Raji (cell line): ENCODE measurements around the gene NFATC2.

Experiments used
- POLR2A ChIP-seq: IDR thresholded peaks from 2 replicates; pipeline ENCODE4 v1.6.1; 2011; ENCODE audit warnings: low read depth, low read length, control low read depth; ENCODE audit not compliant: insufficient read depth

Gene NFATC2

DNA sequence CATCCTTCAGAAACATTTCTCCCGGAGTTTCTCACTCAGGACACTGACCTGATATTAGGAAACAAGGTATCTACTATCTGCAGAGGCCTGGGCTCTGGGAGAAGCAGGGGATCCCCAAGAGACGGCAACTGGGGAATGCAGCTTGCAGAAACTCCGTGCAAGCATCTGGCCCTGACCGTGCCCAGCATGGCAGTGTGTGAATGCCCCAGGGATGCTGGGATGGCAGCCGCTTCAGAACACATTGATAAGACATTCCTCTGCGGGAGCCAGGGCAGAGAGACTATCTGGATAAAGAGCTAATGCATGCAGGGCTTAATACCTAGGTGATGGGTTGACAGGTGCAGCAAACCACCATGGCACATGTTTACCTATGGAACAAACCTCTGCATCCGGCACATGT lies 55.4 kb downstream of the NFATC2 start:
- TF ChIP-seq POLR2A = no peak

DNA sequence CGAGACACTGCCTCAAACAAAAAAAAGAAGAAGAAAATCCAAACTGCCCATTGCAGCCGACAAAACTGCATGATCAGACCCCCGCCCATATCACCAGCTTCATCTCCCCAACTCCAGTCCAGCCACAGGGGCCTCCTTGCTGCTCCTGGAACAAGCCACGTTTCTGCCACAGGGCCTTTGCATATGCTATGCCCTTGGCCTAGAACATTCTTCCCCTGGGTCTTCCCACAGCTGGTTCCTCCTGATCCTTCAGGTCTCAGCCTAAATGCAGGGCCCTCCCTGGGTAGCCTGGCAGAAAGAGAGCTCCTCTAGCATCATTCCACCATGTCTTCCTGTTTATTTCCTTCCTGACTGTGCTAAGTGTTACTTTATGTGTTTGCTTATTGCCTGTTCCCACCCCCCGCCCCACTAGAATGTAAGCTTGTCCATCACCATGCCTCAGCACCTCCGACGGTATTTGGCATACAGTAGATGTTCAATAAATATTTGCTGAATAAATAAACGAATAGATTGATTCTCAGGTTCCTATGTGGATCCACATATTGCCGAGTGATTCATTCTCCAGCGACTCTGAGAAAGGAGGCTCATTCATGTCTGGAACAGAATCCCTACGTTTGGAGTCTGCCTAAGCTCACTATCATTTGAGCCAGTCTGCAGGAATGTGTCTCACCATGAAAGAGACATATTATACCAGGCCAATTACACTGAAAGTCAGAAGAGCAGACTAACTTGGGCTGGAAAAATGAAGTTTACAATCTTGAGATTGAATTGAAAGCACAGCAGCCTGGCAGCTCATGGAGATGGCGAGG lies 56.1 kb downstream of the NFATC2 start:
- TF ChIP-seq POLR2A = no peak

DNA sequence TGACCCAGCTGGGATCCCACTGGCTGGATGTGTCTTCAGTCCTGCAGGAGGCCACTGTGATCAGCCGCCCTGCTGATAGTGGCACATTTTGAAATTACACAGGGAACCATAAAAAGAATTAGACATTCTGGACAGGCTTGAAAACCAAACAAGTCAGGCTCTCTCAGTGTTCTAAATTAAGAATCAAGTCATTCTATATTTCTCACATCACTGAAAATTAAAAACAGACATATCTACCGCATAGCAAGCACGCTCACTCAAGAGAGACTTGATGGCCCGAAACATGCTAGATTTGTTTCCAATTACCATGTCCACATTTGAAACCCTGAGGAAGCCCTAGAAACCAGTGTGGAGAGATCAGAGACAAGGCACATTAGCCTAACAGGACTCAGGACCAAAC lies 57.7 kb downstream of the NFATC2 start:
- TF ChIP-seq POLR2A = no peak

DNA sequence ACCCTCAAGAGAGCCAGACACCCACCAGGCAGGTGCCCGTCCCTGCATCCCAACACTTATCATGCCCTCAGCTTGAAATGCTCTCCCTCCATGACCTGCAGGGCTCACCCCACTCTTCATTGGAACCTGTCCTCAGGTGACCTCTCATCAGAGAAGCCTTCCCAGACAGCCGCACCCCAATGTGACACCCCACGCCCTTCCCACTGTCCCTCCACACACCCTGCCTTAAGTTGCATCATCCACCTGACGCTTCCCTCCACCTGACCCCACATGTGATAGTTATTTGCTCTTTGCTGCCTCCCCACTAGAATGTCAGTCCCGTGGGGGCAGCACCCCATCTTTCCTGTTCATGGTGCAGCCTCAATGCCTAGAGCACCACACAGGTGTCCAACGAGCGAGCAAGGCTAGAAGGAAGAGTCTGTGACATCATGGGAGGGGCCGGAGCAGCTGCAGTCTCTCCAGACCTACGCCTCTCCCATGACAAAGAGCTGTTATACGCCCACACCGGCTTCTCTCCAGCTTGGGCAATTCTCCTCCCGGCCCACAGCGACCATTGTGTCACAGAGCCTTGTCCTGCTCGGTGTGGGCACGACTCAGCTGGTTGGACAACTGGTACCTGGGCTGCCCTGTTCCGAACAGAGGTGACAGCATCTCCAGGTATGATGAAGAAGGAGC lies 58.2 kb downstream of the NFATC2 start:
- no peak for TF ChIP-seq POLR2A

DNA sequence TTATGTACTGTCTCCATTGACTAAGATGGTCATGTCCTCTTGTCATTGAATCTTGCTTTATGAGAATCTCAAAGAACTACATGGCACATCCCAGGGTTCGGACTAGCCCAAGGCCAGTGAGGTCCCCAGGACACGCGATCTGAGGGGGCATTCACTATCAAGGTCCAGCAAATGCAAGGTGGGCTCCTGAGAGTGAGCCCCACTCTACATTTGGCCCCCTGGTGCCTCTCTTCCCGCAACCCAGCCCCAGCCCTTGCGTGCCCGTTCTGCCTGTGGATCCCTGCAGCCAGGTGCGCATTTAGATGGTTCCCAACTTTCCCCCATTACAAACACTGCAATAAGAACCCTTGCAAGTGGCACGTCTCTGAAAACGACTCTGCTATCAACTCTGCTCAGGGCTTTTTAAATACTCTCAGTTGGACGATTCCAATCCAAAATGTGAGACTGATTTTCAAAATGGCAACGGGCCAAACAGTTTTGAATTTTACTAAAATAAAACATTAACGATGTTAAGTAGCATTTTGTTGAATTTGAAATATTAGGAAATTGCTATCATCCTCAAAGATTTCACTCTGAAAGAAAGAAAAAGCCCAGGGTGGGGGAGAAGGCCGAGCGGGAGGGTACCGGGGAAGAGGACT lies 59.6 kb downstream of the NFATC2 start:
- TF ChIP-seq POLR2A = no peak

DNA sequence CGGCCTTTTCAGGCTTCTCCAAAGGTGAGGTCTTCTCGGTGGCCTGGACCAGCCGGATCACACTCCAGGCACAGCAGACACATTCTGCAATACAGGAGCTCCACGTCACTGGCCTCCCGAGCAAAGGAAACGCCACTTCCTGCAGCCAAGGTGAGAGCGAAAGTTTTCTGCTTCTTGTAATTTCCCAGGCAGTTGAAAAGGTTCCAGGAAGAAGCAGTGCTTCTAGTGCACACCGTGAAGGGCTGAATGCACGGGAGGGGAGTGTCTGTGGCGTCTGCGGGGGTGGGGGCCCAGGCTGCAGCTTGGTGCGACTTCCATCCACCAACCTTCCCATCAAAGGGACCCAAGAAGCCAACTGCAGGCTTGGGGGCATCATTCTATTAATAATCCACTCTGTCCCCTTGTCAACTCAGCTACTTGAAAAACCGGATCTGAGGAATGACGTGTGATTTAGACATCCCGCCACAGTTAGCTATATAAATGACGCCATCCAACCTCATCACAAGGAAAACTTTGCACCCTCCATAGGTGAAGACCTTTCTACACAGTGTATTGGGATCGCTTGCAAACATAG lies 61.1 kb downstream of the NFATC2 start:
- no peak for TF ChIP-seq POLR2A

DNA sequence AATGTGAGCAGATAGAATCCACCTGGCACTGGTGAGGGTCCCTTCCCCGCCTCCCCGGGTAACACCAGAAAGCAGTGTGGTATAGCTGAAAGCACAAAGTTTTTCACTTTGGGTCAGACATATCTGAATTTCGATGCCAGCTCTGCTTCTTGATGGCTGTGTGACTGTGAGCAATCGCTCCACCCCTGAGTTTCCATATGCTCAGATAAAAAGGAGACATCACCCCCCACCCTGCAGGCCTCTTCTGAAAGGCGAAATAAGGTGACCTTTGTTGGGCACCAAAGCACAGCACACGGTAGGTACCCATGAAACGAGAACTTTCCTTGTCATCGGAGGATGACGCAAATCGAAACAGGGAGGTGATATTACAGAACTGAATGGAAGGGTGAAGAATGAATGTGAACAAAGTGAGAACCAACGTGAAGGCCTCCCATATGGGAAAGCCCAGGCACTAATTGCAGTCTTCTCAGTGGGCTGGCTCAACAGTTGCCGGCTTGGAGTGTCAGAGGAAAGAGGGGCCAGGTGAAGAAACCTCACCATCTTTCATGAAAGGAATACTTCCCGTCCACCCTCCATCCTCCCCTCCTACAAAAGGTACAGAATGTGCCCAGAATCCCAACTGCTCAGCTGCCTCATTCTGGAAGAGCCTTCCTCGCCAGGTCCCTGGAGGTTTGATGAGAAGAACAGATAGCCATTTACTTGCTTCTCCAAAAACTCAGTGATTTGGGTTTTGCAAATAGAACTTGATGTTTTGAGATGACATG lies 61.8 kb downstream of the NFATC2 start:
- TF ChIP-seq POLR2A = no peak

DNA sequence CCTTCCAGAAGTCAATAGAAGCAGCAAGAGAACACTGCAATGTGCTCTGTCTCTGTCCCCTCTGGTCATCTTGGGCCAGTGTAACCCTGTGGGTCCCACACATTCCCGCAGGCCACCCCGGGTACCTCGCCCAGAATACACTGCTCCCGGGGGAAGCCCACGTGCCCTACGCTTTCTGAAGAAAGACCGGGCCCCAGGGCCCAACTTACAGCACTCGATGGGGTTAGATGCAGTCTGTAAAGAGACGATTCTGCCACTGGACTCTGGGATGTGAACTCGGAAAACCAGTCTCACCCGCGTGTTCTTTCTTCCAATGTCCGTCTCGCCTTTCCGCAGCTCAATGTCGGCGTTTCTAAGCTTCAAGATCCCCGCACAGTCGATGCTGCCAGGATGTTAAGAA lies 68.7 kb downstream of the NFATC2 start:
- no peak for TF ChIP-seq POLR2A

DNA sequence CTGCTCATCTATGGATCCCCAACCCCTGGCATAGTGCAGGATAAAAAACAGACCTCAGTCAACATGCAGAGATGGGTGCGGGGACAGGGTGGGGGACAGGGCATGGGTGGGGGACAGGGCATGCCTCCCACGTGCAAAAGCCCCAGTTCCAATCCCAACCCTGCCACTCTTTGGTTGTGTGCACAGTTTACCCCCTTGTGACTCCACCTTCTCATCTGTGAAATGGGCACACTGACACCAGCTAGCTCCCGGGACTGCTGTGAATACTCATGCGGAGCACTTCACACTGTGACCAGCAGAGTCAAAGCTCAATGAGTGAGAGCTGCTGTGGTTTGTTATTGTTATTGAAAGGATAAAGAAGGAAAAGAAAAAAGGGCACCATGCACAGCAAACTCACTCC lies 69.3 kb downstream of the NFATC2 start:
- TF ChIP-seq POLR2A = no peak

DNA sequence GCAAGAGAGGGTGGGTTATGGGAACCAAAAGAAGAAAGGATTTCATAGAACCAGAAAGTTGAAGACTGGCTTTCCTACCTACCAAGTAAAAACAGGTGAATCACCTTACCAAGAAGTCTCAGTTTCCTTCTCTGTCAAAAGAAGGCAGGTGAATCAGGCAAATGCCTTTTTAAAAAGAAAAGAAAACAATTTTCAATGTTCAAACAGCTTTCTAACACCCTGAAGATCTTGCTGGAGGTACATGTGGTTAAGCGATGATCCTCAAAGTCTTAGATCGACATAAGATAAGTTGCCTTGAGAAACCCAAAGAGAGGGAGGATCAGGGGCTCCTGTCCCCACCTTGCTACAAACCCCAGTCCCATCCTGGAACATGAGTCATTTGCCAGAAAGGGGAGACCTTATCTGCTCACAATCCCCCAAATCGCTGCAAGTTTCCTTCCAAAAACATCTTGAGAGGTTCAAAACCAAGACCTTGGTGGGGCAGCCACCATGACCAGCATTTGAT lies 71.6 kb downstream of the NFATC2 start:
- TF ChIP-seq POLR2A = no peak

DNA sequence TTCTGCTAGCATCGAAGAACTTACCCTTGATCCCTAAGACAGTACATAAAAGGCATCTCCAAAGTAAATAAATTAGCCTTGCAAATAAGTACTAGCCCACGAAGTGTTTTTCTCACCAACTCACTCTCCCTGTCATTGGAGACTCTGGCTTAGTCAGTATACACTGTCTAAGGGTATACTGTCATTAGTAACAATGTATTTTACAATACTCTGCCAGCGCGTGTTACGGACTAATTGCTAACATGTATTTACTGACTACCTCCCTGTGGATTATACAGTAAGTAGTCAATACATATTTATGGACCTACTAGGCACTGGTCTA lies 72.1 kb downstream of the NFATC2 start:
- TF ChIP-seq POLR2A = no peak

DNA sequence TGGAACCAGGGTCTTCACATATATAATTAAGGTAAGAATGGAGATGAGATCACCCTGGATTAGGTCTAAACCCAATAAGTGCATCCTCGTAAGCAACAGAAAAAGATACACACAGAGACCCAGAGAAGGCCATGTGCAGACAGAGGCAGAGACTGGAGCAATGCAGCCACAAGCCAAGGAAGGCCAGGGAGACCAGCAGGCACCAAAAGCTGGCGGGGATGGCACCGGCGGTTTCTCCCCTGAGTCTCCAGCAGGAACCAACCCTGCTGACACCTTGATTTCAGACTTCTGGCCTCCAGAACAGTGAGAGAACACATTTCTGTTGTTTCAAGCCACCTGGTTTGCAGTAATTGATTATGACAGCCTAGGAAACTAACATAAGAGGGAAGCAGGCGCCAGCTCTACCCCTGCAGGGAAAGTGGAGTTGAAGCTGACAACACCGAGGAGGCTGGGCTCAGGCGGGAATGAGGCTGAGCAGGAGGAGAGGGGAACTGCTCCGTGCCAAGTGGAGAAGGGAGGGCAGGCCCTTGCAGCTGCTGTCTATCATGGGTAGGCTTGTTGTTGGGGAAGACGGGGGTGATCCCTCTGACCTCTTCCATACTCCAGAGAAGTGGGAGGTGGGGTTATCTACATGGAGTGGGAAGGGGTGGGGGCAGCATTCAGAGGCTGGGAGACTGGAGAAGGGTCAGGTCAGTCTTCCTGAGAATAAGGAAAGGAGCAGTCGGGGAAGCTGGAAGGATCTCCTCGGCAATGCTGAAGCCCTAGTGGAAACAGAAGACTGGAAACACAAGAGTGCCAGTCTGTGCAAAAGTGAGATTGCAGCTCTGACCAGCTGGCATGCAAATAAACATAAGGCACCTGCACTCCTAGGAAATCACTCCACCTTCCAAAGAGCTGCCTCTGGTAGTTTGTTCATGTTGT lies 72.7 kb downstream of the NFATC2 start:
- no peak for TF ChIP-seq POLR2A

DNA sequence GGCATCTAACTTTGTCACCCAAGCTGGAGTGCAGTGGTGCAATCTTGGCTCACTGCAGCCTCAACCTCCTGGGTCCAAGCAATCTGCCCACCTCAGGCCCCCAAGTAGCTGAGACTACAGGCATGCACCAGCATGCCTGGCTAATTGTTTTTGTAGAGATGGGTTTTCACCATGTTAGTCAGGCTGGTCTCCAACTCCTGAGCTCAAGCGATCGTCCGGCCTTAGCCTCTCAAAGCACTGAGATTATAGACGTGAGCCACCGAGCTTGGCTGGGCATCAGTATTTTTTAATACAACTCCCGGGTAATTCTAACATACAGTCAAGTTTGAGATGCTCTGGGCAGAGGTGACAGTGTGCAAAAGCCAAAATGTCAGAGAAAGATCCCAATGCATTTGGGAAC lies 73.5 kb downstream of the NFATC2 start:
- no peak for TF ChIP-seq POLR2A

DNA sequence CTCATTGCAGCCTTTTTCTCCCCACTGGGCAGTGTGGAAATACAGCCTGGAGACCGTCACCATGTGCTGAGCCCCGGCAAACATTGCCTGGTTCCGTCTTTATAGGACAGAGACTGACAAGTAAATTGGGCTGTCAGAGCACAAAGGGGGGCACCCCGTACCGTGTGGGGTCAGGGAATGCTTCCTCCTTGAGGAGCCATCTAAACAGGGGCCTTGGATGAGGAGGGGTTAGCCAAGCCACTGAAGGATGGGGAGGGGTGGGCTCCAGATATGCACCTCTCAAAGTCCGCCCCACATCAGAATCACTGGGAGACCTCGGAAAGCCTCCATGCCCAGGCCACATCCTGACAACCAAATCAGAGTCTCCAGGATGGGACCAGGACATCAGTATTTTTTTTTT lies 73.9 kb downstream of the NFATC2 start:
- TF ChIP-seq POLR2A = no peak
